Cardiac fibroblast (primary cell): ENCODE measurements around the gene AIRE.

ENCODE experiments used
- DNase-seq, 2 donors: peaks; one replicate each; pipeline versions ENCODE4 v3.0.0 to v3.0.0-alpha.2; 2010; ENCODE audit warnings: low read depth in 2 of 2
- H3K4me3 ChIP-seq, 2 donors: replicated peaks in 1 of 2; 1 replicate in 1 of 2; 2 replicates in 1 of 2; pipeline ENCODE4 v1.5.1; 2011; ENCODE audit warnings: low read depth in 2 of 2, low read length in 2 of 2, mild to moderate bottlenecking in 2 of 2, moderate library complexity in 1 of 2
- CTCF ChIP-seq: IDR thresholded peaks from one replicate; pipeline ENCODE4 v1.5.1; 2011; ENCODE audit warnings: low read depth, mild to moderate bottlenecking, low read length, inconsistent platforms

AIRE gene

GRCh38 chr21:44333509-44334328, 48.0 kb downstream of the AIRE start:
- no peak for TF ChIP-seq CTCF
- H3K4me3 ChIP-seq: no peak overlapping the region
- DNase-seq: no peak

GRCh38 chr21:44334329-44335030, 48.8 kb downstream of the AIRE start:
- no peak overlapping the region for H3K4me3 ChIP-seq
- no peak for TF ChIP-seq CTCF
- DNase-seq: no peak

GRCh38 chr21:44335266-44336059, 49.8 kb downstream of the AIRE start:
- no peak for TF ChIP-seq CTCF
- no peak for DNase-seq
- H3K4me3 ChIP-seq: no peak overlapping the region

- no peak for DNase-seq
- no peak for TF ChIP-seq CTCF
Measured at GRCh38 chr21:44337449-44337848, 51.8 kb downstream of the AIRE start.

GRCh38 chr21:44337941-44338895, 52.5 kb downstream of the AIRE start:
- peak; percentile 53 for TF ChIP-seq CTCF
- peak overlapping the region; percentile 45 to 51 for H3K4me3 ChIP-seq
- DNase-seq: peak; percentile 61 to 62

More at GRCh38 chr21:44337449-44337848, 51.8 kb downstream of the AIRE start:
- H3K4me3 ChIP-seq: no peak overlapping the region
